ENCODE data around the gene FAM229A.

DNA sequence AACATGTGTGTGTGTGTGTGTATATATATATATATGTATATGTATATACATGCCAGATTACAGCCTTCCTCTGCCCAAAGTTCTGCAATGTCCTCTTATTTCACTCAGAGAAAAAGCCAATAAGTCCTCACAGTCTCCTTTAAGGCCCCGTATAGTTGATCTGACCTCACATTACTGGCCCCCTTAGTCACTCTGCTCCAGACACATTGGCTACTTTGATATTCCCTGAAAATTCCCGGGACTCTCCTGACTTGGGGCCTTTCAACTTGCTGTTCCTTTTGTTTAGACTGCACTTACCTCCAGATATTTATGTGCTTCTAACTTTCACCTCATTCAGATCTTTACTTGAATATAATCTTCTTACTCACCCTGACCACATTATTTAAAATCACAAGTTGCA is 36.1 kb upstream of the FAM229A start:
- TF ChIP-seq, protein P1, sequence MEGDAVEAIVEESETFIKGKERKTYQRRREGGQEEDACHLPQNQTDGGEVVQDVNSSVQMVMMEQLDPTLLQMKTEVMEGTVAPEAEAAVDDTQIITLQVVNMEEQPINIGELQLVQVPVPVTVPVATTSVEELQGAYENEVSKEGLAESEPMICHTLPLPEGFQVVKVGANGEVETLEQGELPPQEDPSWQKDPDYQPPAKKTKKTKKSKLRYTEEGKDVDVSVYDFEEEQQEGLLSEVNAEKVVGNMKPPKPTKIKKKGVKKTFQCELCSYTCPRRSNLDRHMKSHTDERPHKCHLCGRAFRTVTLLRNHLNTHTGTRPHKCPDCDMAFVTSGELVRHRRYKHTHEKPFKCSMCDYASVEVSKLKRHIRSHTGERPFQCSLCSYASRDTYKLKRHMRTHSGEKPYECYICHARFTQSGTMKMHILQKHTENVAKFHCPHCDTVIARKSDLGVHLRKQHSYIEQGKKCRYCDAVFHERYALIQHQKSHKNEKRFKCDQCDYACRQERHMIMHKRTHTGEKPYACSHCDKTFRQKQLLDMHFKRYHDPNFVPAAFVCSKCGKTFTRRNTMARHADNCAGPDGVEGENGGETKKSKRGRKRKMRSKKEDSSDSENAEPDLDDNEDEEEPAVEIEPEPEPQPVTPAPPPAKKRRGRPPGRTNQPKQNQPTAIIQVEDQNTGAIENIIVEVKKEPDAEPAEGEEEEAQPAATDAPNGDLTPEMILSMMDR (IDR thresholded peaks at IDR 0.05) = no peak
- TF ChIP-seq POLR2A (IDR thresholded peaks at IDR 0.05) (no peak), EP300 (IDR thresholded peaks at IDR 0.05) (no peak)

All from tibial nerve (tissue), 4 donors.